Measurements from ENCODE around the gene TRIM4. TPM values are rescaled to one million over a fixed set of nuclear protein-coding genes. Genes with fewer than 3 reads are reported as not detected.
"Not testable (repeated sequence)": the region's sequence is repeated elsewhere in the genome, so short reads cannot be mapped to it uniquely, and the experiment has no call there.

Gene TRIM4
- total RNA-seq, 2 donors from 2014 or later: 31.9 to 41.9 TPM

GRCh38 chr7:99949645-99950228, 30.4 kb upstream of the TRIM4 start:
- Histone ChIP-seq H3K27me3 (no peaks in the 10 kb centered on the region), H3K9me3 (no peaks in the 10 kb centered on the region), H3K27ac (no peak overlapping the region), H3K4me1 (no peaks in the 10 kb centered on the region), H3K4me3 (no peak overlapping the region), H3K36me3 (replicated peaks in 1 of 2; ENCODE audit: insufficient read depth in 1 of 2, low read depth in 2 of 2) (no peaks in the 10 kb centered on the region)
- 41 to 45% methylated on average over 3 of the region's 3 CpGs for WGBS, 2 donors
- ATAC-seq (no peak), DNase-seq (no peak)
- TF ChIP-seq POLR2A (IDR thresholded peaks at IDR 0.05): no peak
- TF ChIP-seq, protein P1, sequence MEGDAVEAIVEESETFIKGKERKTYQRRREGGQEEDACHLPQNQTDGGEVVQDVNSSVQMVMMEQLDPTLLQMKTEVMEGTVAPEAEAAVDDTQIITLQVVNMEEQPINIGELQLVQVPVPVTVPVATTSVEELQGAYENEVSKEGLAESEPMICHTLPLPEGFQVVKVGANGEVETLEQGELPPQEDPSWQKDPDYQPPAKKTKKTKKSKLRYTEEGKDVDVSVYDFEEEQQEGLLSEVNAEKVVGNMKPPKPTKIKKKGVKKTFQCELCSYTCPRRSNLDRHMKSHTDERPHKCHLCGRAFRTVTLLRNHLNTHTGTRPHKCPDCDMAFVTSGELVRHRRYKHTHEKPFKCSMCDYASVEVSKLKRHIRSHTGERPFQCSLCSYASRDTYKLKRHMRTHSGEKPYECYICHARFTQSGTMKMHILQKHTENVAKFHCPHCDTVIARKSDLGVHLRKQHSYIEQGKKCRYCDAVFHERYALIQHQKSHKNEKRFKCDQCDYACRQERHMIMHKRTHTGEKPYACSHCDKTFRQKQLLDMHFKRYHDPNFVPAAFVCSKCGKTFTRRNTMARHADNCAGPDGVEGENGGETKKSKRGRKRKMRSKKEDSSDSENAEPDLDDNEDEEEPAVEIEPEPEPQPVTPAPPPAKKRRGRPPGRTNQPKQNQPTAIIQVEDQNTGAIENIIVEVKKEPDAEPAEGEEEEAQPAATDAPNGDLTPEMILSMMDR (IDR thresholded peaks at IDR 0.05): peak in 4 of 7 experiments; percentile 17 to 35 (median 30)
- intact Hi-C loops (cut with DNase I): no loop called here

- 83 to 100% methylated on average over 1 of the region's 1 CpG for WGBS, 2 donors
These were observed 28.3 kb upstream of the TRIM4 start for GRCh38 chr7:99947608-99948007.

GRCh38 chr7:99944497-99945070, 25.3 kb upstream of the TRIM4 start:
- no peaks in the 10 kb centered on the region for H3K4me1 ChIP-seq
- no peak overlapping the region for H3K27ac ChIP-seq
- no peak overlapping the region for H3K4me3 ChIP-seq
- ATAC-seq (no peak), DNase-seq (no peak)
- H3K36me3 ChIP-seq (replicated peaks in 1 of 2; ENCODE audit: insufficient read depth in 1 of 2, low read depth in 2 of 2): no peaks in the 10 kb centered on the region
- intact Hi-C loops (cut with DNase I): no loop called here
- H3K27me3 ChIP-seq: no peaks in the 10 kb centered on the region
- no peak for TF ChIP-seq POLR2A (IDR thresholded peaks at IDR 0.05)
- TF ChIP-seq, protein P1 (IDR thresholded peaks at IDR 0.05): no peak
- 56 to 69% methylated on average over 4 of the region's 4 CpGs for WGBS, 2 donors
- no peaks in the 10 kb centered on the region for H3K9me3 ChIP-seq

More at GRCh38 chr7:99947608-99948007, 28.3 kb upstream of the TRIM4 start:
- intact Hi-C loops (cut with DNase I): no loop called here
- TF ChIP-seq, protein P1 (IDR thresholded peaks at IDR 0.05): no peak
- no peak for TF ChIP-seq POLR2A (IDR thresholded peaks at IDR 0.05)
- no peaks in the 10 kb centered on the region for H3K27me3 ChIP-seq
- no peak for DNase-seq
- no peak overlapping the region for H3K4me3 ChIP-seq
- no peak for ATAC-seq
- H3K4me1 ChIP-seq: no peaks in the 10 kb centered on the region
- H3K9me3 ChIP-seq: no peaks in the 10 kb centered on the region
- H3K36me3 ChIP-seq (replicated peaks in 1 of 2; ENCODE audit: insufficient read depth in 1 of 2, low read depth in 2 of 2): no peaks in the 10 kb centered on the region
- H3K27ac ChIP-seq: no peak overlapping the region

DNA sequence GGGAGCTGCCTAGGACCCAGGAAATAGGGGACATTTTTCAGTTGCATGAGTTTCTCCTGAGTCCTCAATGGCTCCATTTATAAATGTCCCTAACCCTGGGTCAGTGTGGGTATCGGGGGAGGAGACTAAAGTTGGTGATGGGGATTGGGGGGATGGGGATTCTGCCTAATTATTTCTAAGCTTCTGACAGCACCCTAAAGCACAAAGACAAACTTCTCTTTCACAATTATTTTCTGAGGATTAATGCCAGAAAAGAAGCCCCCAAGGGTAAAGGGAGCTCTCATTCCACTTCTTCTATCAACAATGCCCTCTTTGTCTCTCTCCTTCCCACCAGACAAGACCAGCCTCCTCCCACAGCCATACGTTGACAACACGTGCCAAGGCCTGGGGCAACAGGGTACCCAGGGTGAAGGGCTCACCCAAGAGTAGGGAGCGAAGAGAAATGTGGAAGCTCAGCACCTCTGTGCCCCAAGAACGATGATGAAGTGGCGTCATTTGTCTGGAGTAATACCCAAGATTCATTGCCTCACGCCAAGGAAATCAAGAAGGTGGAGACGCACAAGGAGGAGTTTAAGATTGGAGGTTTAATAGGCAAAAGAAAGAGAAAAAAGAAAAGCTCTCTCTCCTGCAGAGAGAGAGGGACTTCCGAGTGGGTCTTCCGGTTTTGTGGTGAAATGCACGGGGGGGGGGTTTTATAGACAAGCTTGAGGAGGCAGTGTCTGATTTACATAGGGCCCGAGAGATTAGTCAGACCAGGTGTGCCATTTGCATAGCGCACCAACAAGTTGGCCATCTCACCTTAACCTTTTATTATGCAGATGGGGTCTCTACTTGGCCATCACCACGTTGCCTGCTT, 24.5 kb upstream of the TRIM4 start:
- intact Hi-C loops (cut with DNase I): no loop called here
- Histone ChIP-seq H3K27ac (no peak overlapping the region), H3K36me3 (replicated peaks in 1 of 2; ENCODE audit: insufficient read depth in 1 of 2, low read depth in 2 of 2) (no peaks in the 10 kb centered on the region), H3K4me3 (no peak overlapping the region), H3K4me1 (no peaks in the 10 kb centered on the region), H3K27me3 (no peaks in the 10 kb centered on the region), H3K9me3 (no peaks in the 10 kb centered on the region)
- ATAC-seq (no peak), DNase-seq (no peak)
- no peak for TF ChIP-seq POLR2A (IDR thresholded peaks at IDR 0.05)
- WGBS, 2 donors: 44 to 55% methylated on average over 14 of the region's 14 CpGs

- DNase-seq (no peak), ATAC-seq (no peak)
- intact Hi-C loops (cut with DNase I): no loop called here
- H3K27me3 ChIP-seq: no peaks in the 10 kb centered on the region
- 92% methylated on average over 2 of the region's 2 CpGs for WGBS, 2 donors
- TF ChIP-seq, protein P1 (IDR thresholded peaks at IDR 0.05): no peak
- no peak for TF ChIP-seq POLR2A (IDR thresholded peaks at IDR 0.05)
- no peak overlapping the region for H3K27ac ChIP-seq
- H3K36me3 ChIP-seq (replicated peaks in 1 of 2; ENCODE audit: insufficient read depth in 1 of 2, low read depth in 2 of 2): no peaks in the 10 kb centered on the region
- no peaks in the 10 kb centered on the region for H3K4me1 ChIP-seq
- H3K4me3 ChIP-seq: no peak overlapping the region
- H3K9me3 ChIP-seq: no peaks in the 10 kb centered on the region
These were observed 19.0 kb upstream of the TRIM4 start for GRCh38 chr7:99938296-99938695.

DNA sequence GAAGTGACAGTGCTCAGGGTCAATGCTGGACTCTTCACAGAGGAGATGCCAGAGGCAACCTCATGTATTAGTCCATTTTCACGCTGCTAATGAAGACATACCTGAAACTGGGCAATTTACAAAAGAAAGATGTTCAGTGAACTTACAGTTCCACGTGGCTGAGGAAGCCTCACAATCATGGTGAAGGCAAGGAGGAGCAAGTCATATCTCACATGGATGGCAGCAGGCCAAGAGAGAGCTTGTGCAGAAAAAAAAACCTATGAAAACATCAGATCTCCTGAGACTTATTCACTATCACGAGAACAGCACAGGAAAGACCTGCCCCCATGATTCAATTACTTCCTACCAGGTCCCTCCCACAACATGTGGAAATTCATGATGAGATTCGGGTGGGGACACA, 15.7 kb upstream of the TRIM4 start:
- H3K4me1 ChIP-seq; DNase-seq; H3K27me3 ChIP-seq; H3K36me3 ChIP-seq (replicated peaks in 1 of 2; ENCODE audit: insufficient read depth in 1 of 2, low read depth in 2 of 2); ATAC-seq; H3K27ac ChIP-seq; intact Hi-C loops (cut with DNase I); H3K9me3 ChIP-seq; H3K4me3 ChIP-seq: not testable (repeated sequence)
- WGBS, 2 donors: 49 to 53% methylated on average over 4 of the region's 4 CpGs

All from body of pancreas (tissue), 4 donors.